RWPE1 (cell line): Measurements from ENCODE around the gene ELF5.

Source experiments
- CTCF ChIA-PET: fragments of 350-600 bp; sonication (Branson Sonifier 250); formaldehyde crosslinking; extraction: SDS; loops from one replicate; lab custom pipeline; 2021; lab: Yijun Ruan, JAX
- POLR2A ChIA-PET: fragments of 400-600 bp; formaldehyde crosslinking; extraction: SDS; loops from one replicate; lab custom pipeline; 2020; ENCODE audit warnings: antibody characterized with exemption; ENCODE audit not compliant: low non-redundant PET; lab: Yijun Ruan, JAX
- DNase-seq: peaks from one replicate; pipeline ENCODE4 v3.0.0; 2012; ENCODE audit warnings: low spot score
- H3K27ac ChIP-seq: fragments of 450-650 bp; 2 replicates; pipeline ENCODE4 v1.5.1; 2017
- TF ChIP-seq, protein P1 (sequence below): fragments of 450-650 bp; conservative IDR thresholded peaks from 2 replicates; pipeline ENCODE4 v1.5.1; 2017; ENCODE audit warnings: low read depth, mild to moderate bottlenecking

Gene ELF5

GRCh38 chr11:34431979-34432378, 81.6 kb downstream of the ELF5 start:
- ChIA-PET CTCF (no interaction called here), POLR2A (no interaction called here)
- TF ChIP-seq, protein P1, sequence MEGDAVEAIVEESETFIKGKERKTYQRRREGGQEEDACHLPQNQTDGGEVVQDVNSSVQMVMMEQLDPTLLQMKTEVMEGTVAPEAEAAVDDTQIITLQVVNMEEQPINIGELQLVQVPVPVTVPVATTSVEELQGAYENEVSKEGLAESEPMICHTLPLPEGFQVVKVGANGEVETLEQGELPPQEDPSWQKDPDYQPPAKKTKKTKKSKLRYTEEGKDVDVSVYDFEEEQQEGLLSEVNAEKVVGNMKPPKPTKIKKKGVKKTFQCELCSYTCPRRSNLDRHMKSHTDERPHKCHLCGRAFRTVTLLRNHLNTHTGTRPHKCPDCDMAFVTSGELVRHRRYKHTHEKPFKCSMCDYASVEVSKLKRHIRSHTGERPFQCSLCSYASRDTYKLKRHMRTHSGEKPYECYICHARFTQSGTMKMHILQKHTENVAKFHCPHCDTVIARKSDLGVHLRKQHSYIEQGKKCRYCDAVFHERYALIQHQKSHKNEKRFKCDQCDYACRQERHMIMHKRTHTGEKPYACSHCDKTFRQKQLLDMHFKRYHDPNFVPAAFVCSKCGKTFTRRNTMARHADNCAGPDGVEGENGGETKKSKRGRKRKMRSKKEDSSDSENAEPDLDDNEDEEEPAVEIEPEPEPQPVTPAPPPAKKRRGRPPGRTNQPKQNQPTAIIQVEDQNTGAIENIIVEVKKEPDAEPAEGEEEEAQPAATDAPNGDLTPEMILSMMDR, result no peak

More at GRCh38 chr11:34431979-34432378, 81.6 kb downstream of the ELF5 start:
- no peak overlapping the region for H3K27ac ChIP-seq
- no peak for DNase-seq
